ENCODE results near the gene BARHL1.

BARHL1 gene

DNA sequence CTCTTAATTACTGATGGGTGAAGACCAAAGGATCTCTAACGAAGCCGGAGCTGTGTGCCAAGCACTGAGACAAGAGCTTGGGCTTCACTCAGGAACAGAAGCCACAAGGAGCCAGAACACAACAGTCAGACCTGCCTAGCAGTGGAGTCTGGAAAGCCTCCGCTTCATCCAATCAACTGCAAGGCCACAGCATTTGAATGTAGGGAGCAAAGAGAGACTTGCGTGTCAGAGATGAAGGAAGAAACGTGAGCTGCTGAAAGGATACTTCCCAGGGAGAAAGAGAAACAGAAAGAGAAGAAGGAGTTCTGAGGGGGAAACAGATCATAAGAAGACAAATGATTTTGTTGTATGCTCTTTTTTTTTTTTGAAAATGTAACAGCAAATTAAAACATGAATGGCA, 43.9 kb downstream of the BARHL1 start:
- DNase-seq = no peak

GRCh38 chr9:132627106-132627505, 44.7 kb downstream of the BARHL1 start:
- no peak for DNase-seq

DNA sequence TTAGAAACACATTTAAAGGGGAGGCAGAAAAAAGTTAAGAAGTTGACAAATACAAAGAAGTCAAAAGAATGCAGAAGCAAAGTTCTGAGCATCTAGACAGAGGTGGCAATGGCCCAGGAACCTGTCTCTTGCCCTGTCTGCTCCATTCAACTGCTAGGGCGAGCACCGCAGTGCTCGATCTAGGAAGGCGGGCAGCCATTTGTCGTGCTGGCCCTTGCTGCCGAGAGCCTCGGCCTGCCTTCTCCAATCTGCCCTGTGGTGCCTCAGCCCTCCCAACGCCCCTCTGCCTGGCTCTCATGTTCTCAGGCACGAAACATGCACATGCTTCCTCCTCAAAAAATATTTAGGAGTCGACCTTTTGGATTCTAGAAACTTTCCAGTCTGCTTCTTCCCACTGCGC, 45.2 kb downstream of the BARHL1 start:
- DNase-seq = no peak

- DNase-seq = no peak
These were observed 46.3 kb downstream of the BARHL1 start for GRCh38 chr9:132628746-132629145.

DNA sequence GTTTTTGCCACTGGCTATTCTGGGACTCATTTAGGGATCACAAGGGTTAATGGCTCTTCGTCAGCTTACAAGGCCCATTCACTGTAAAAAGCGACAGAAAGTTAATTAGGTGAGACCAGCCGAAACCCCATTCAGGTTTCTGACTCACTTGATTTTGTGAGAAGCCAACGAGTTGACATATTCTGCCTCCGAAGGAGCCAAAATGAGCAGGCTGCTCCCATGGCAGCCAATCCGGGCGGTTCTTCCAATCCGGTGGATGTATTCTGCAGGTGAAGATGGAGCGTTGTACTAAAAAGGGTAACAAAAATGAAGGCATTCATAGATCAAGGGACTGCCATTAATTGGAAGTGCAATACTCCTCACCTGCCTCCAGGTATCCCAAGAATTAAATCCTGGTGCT, 47.7 kb downstream of the BARHL1 start:
- DNase-seq = no peak

DNA sequence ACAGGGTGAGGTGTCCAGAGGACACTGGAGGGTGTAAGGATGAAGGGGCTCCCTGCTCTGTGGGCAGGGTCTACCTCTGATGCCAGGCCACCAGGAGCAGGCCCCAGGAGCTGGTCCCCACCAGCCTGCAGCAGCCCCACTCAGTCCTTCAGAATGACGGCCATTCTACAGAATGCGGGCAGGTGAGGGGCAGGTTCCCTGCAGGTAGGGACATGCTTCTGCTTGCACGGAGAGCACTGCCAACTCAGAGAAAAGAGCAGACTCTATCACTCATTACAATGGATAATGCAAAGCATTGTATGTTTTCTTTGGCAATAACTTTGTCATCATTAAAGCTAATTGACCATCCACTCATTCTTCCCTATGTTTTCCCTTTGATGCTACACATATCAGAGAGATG, 48.4 kb downstream of the BARHL1 start:
- DNase-seq = no peak

GRCh38 chr9:132631280-132631679, 48.9 kb downstream of the BARHL1 start:
- no peak for DNase-seq

DNA sequence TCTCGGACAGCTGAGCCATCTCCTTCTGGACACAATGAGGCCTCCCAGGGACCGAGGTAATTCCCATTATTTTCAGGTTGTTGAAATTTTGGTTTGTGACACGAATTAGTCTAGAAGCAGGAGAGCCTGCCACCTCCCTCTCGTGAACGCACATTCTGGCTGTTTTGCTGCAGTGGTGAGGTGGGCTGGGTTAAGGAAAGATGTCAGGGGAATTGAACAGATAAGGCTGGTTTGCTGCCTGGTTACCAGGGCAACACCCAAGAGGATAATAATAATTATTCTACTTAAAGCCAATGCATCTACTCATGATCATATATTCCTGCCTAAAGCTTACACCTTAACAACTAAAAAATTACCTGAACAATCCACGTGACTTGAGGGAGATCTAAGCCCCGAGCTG, 49.3 kb downstream of the BARHL1 start:
- DNase-seq = no peak

GRCh38 chr9:132632413-132633129, 50.2 kb downstream of the BARHL1 start:
- no peak for DNase-seq

GRCh38 chr9:132634327-132634726, 51.9 kb downstream of the BARHL1 start:
- DNase-seq = no peak

GRCh38 chr9:132637351-132637750, 54.9 kb downstream of the BARHL1 start:
- no peak for DNase-seq

DNA sequence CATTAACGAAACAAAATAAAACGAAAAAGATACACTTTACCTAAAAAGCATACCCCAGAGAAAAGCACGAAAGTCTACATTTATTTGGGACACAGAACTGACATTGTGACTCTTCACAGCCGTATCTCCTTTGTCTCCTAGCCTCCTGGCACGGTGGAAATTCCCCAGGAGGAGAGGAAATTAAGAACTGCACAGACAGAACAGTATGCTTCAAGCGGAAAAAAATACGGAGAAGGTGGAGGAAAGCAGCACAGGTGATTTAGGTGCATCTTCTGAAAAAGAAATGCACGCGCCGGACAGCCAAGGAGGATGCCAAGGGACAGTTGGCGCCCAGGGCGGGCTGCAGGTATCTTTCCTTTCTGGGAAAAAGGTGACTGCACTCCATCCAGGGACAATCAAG, 55.4 kb downstream of the BARHL1 start:
- no peak for DNase-seq

DNA sequence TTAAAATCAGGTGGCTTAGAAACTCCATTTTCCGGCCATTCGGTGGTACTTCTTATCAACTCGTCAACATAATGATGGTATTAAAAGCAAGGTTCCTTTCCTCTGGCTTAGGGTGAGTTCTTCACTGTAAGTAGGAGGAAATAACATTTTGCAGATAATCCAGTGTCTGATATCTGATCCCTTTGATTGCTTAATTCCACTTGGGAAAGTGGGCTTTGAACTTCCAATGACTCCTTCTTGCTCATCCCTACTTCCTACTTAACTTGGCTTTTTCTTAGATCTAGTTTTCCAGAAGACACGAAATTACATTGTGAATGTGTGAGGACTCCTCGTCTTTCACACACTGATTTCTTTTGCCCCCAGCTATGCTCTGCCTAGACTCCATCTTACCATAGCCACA, 55.8 kb downstream of the BARHL1 start:
- no peak for DNase-seq

DNA sequence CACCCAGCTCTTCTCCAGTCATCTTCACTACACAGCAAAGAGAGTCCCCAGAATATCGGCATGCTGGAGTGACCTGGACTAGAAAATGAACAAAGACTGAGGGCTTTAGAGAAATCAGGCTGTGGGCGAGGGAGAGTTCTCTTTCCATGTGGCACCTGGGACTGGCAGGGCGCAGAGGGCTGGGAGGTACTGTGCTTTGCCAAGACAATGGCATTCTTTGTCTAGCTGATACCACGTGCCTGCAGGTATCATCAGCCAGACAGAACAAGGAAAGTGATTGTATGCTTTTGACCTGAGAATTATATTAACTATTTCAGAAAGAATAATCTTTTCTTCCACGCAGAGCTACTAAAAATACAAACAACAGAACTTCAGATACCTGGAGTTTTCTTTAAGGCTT, 56.9 kb downstream of the BARHL1 start:
- DNase-seq = no peak
